Ascending aorta (tissue), 2 donors: ENCODE results near the gene ZRANB3. TPM values are rescaled to one million over a fixed set of nuclear protein-coding genes. Genes with fewer than 3 reads are reported as not detected.

Experiments
- DNase-seq, 2 donors: peaks; one replicate each; pipeline ENCODE4 v3.0.0-alpha.2; 2019; ENCODE audit warnings: low spot score in 2 of 2
- H3K27ac ChIP-seq, 2 donors: fragments of 200-600 bp; sonication (generic); one replicate each; pipeline ENCODE4 v1.5.1; 2016 to 2017; ENCODE audit warnings: mild to moderate bottlenecking in 1 of 2
- H3K27me3 ChIP-seq: fragments of 200-600 bp; sonication (generic); one replicate; pipeline ENCODE4 v1.5.1; 2017
- H3K36me3 ChIP-seq, 2 donors: fragments of 200-600 bp; sonication (generic); one replicate each; pipeline ENCODE4 v1.5.1; 2016
- H3K4me1 ChIP-seq, 2 donors: fragments of 200-600 bp; sonication (generic); one replicate each; pipeline ENCODE4 v1.5.1; 2016 to 2017; ENCODE audit warnings: mild to moderate bottlenecking in 1 of 2
- H3K4me3 ChIP-seq, 2 donors: fragments of 200-600 bp; sonication (generic); one replicate each; pipeline ENCODE4 v1.5.1; 2016 to 2017; ENCODE audit warnings: mild to moderate bottlenecking in 1 of 2
- H3K9me3 ChIP-seq, 2 donors: fragments of 200-600 bp; sonication (generic); one replicate each; pipeline ENCODE4 v1.5.1; 2016
- CTCF ChIP-seq, 3 experiments: fragments of 200-600 bp in 2 of 3; fragments of 450-650 bp in 1 of 3; sonication (generic) in 2 of 3; IDR thresholded peaks; one replicate each; pipeline ENCODE4 v1.5.1; 2016 to 2019; ENCODE audit warnings: antibody characterized with exemption in 3 of 3, mild to moderate bottlenecking in 1 of 3, moderate library complexity in 1 of 3
- intact Hi-C: fragments of 100-400 bp; cut with DNase I; formaldehyde crosslinking; loops from one replicate; pipeline ENCODE4 v1.15.1; 2023
- total RNA-seq: library from RNA; depleted of rRNA; stranded (reverse); fragments of >200 nt; gene quantifications from one replicate; pipeline ENCODE4 v1.1.0, GENCODE V29; 2016

ZRANB3 gene
- total RNA-seq, 1 donor from 2014 or later: 2.3 TPM

- Histone ChIP-seq H3K27ac (no peak overlapping the region), H3K4me1 (no peaks in the 10 kb centered on the region), H3K9me3 (no peaks in the 10 kb centered on the region), H3K36me3 (peaks cover 36 to 77% of the 10 kb centered on the region in 2 donors), H3K27me3 (no peaks in the 10 kb centered on the region), H3K4me3 (no peak overlapping the region)
- intact Hi-C loops: loop anchor here (10.0 kb wide), 1 partner anchor 153 kb away; no protein-coding TSS in a partner anchor
- no peak for DNase-seq
- no peak for TF ChIP-seq CTCF (IDR thresholded peaks at IDR 0.05)
Measured at GRCh38 chr2:135157856-135158255, 373.2 kb downstream of the ZRANB3 start.

- Histone ChIP-seq H3K4me3 (no peak overlapping the region), H3K27ac (no peak overlapping the region), H3K4me1 (no peaks in the 10 kb centered on the region), H3K36me3 (peaks cover 55 to 88% of the 10 kb centered on the region in 2 donors), H3K27me3 (no peaks in the 10 kb centered on the region), H3K9me3 (no peaks in the 10 kb centered on the region)
- DNase-seq: no peak
- intact Hi-C loops: loop anchor here (10.0 kb wide), 1 partner anchor 150 kb away; no protein-coding TSS in a partner anchor
- TF ChIP-seq CTCF (IDR thresholded peaks at IDR 0.05): no peak
Measured at GRCh38 chr2:135154962-135155361, 376.1 kb downstream of the ZRANB3 start.

- H3K36me3 ChIP-seq: peaks cover 48 to 70% of the 10 kb centered on the region in 2 donors
- H3K4me1 ChIP-seq: no peaks in the 10 kb centered on the region
- no peaks in the 10 kb centered on the region for H3K9me3 ChIP-seq
- H3K27me3 ChIP-seq: no peaks in the 10 kb centered on the region
- TF ChIP-seq CTCF (IDR thresholded peaks at IDR 0.05): no peak
- no peak for DNase-seq
- H3K4me3 ChIP-seq: no peak overlapping the region
- H3K27ac ChIP-seq: no peak overlapping the region
- intact Hi-C loops: loop anchor here (10.0 kb wide), 1 partner anchor 148 kb away; no protein-coding TSS in a partner anchor
Measured at GRCh38 chr2:135152361-135152760, 378.7 kb downstream of the ZRANB3 start.

GRCh38 chr2:135151615-135152014 is 379.4 kb downstream of the ZRANB3 start:
- Histone ChIP-seq H3K4me1 (no peaks in the 10 kb centered on the region), H3K36me3 (peaks cover 48 to 65% of the 10 kb centered on the region in 2 donors), H3K4me3 (no peak overlapping the region), H3K27ac (no peak overlapping the region), H3K9me3 (no peaks in the 10 kb centered on the region), H3K27me3 (no peaks in the 10 kb centered on the region)
- intact Hi-C loops: loop anchor here (10.0 kb wide), 1 partner anchor 147 kb away; no protein-coding TSS in a partner anchor
- no peak for TF ChIP-seq CTCF (IDR thresholded peaks at IDR 0.05)
- no peak for DNase-seq

GRCh38 chr2:135150725-135151124 is 380.3 kb downstream of the ZRANB3 start:
- Histone ChIP-seq H3K36me3 (peaks cover 46 to 58% of the 10 kb centered on the region in 2 donors), H3K4me3 (no peak overlapping the region), H3K4me1 (no peaks in the 10 kb centered on the region), H3K27ac (no peak overlapping the region), H3K27me3 (no peaks in the 10 kb centered on the region), H3K9me3 (no peaks in the 10 kb centered on the region)
- TF ChIP-seq CTCF (IDR thresholded peaks at IDR 0.05): no peak
- DNase-seq: no peak
- intact Hi-C loops: loop anchor here (10.0 kb wide), 1 partner anchor 146 kb away; no protein-coding TSS in a partner anchor

- Histone ChIP-seq H3K27me3 (no peaks in the 10 kb centered on the region), H3K4me3 (no peak overlapping the region), H3K27ac (no peak overlapping the region), H3K9me3 (no peaks in the 10 kb centered on the region), H3K36me3 (peaks cover 38 to 51% of the 10 kb centered on the region in 2 donors), H3K4me1 (no peaks in the 10 kb centered on the region)
- DNase-seq: no peak
- no peak for TF ChIP-seq CTCF (IDR thresholded peaks at IDR 0.05)
- intact Hi-C loops: no loop called here
Measured at GRCh38 chr2:135149251-135149650, 381.8 kb downstream of the ZRANB3 start.
